Osteocyte (in vitro differentiated cells): ENCODE results near the gene MSMO1. TPM values are rescaled to one million over a fixed set of nuclear protein-coding genes. Genes with fewer than 3 reads are reported as not detected.
A peak's percentile ranks its signal among the peaks of the same experiment; 100 is the strongest.

Source experiments
- DNase-seq: peaks from one replicate; pipeline ENCODE4 v3.0.0; 2021; ENCODE audit warnings: mixed read lengths; ENCODE audit not compliant: unreplicated experiment; ENCODE audit errors: extremely low spot score
- H3K27ac Mint-ChIP-seq: one replicate; pipeline ENCODE4 v1.8.0; 2021; ENCODE audit warnings: mild to moderate bottlenecking, mixed read lengths; ENCODE audit not compliant: unreplicated experiment
- H3K27me3 Mint-ChIP-seq: one replicate; pipeline ENCODE4 v1.8.0; 2021; ENCODE audit warnings: mixed read lengths; ENCODE audit not compliant: unreplicated experiment
- H3K36me3 Mint-ChIP-seq: one replicate; pipeline ENCODE4 v1.8.0; 2021; ENCODE audit warnings: mixed read lengths; ENCODE audit not compliant: unreplicated experiment
- H3K4me1 Mint-ChIP-seq: one replicate; pipeline ENCODE4 v1.8.0; 2021; ENCODE audit warnings: mixed read lengths; ENCODE audit not compliant: unreplicated experiment
- H3K4me3 Mint-ChIP-seq: one replicate; pipeline ENCODE4 v1.8.0; 2021; ENCODE audit warnings: mild to moderate bottlenecking, moderate library complexity, mixed read lengths; ENCODE audit not compliant: unreplicated experiment
- H3K9me3 Mint-ChIP-seq: one replicate; pipeline ENCODE4 v1.8.0; 2021; ENCODE audit warnings: mixed read lengths; ENCODE audit not compliant: unreplicated experiment
- total RNA-seq: library from RNA; stranded (reverse); gene quantifications from 2 replicates; pipeline ENCODE4 v1.2.1, GENCODE V29; 2021
- TF ChIP-seq, protein P1 (sequence below): fragments of 200-600 bp; sonication (generic); IDR thresholded peaks from 2 replicates; pipeline ENCODE4 v1.5.0; 2021; ENCODE audit warnings: antibody characterized with exemption, mild to moderate bottlenecking, moderate library complexity

MSMO1 gene
- total RNA-seq, 1 donor from 2014 or later: 34.9 TPM

DNA sequence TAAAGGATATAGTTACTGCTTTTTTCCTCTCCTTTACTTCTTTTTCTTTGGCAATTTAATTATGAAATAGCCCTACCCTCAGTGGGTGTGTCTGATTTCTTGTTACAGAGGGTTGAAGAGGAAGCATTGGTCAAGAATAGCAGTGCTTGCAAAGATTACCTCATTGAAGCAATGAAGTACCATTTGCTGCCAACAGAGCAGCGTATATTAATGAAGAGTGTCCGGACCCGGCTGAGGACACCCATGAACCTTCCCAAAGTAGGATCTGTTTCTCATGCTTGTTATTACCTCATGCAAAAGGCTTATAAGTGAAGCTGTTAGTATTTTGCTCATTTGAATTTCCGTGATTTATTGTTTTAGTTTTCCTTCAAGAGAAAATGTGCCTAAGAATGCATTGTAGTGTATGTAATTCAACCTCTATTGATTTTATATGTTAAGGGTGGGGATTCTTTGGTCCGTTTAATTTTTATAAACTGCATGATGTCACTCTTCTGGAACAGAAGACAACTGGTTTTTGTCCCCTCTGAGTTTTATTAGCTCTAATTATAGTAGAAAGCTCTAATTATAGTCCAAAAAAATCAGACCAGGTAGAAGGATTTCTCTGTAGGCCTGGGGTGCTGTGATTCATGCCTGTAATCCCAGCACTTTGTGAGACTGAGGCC, 27.9 kb upstream of the MSMO1 start:
- DNase-seq: no peak
- Mint-ChIP-seq H3K36me3 (peaks cover 16% of the 10 kb centered on the region), H3K9me3 (no peaks in the 10 kb centered on the region), H3K4me3 (no peak overlapping the region), H3K27me3 (no peaks in the 10 kb centered on the region), H3K4me1 (peaks cover 20% of the 10 kb centered on the region), H3K27ac (no peak overlapping the region)
- TF ChIP-seq, protein P1, sequence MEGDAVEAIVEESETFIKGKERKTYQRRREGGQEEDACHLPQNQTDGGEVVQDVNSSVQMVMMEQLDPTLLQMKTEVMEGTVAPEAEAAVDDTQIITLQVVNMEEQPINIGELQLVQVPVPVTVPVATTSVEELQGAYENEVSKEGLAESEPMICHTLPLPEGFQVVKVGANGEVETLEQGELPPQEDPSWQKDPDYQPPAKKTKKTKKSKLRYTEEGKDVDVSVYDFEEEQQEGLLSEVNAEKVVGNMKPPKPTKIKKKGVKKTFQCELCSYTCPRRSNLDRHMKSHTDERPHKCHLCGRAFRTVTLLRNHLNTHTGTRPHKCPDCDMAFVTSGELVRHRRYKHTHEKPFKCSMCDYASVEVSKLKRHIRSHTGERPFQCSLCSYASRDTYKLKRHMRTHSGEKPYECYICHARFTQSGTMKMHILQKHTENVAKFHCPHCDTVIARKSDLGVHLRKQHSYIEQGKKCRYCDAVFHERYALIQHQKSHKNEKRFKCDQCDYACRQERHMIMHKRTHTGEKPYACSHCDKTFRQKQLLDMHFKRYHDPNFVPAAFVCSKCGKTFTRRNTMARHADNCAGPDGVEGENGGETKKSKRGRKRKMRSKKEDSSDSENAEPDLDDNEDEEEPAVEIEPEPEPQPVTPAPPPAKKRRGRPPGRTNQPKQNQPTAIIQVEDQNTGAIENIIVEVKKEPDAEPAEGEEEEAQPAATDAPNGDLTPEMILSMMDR: no peak

DNA sequence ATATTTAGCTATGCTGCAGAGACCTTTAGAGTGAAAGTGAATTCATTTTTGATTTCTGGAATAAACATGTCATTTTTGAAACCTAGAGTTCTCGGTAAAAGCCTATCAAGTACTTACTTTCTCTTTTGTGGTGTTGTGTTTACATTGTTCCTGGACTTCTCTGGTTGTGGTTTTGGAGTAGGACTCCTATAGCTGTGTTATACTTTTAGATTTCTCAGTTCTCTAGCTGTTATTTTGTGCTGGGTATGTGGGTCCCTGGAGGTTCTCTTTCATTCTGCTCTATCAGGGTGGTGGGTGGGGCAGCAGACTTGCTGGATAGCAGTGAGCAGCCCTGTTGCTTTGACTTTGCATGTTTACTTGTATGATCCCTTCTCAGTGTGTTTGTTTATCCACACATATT, 25.6 kb upstream of the MSMO1 start:
- no peaks in the 10 kb centered on the region for H3K9me3 Mint-ChIP-seq
- TF ChIP-seq, protein P1: no peak
- H3K27me3 Mint-ChIP-seq: no peaks in the 10 kb centered on the region
- H3K36me3 Mint-ChIP-seq: peaks cover 11% of the 10 kb centered on the region
- no peak for DNase-seq
- peak overlapping the region; percentile 78 for H3K4me3 Mint-ChIP-seq
- peak overlapping the region; percentile 90 for H3K27ac Mint-ChIP-seq
- H3K4me1 Mint-ChIP-seq: peaks cover 16% of the 10 kb centered on the region

DNA sequence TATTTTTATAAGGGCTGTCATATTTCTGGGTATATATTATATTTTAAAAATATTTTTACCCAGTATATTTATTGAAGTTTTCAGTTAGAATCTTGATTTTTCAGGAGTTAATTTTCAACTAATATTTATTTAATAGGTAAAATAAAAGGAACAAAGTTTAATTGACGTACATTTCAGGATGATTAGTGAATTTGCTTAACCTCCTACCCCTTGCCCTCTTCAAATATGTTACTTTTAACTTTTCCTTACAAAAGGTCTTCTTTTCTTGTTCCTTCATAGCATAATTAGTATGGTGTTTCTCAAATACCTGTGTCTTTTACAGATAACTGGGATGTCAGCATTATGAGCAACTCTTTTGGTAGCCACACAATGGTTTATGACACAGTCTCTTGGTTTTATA, 24.8 kb upstream of the MSMO1 start:
- Mint-ChIP-seq H3K27ac (no peak overlapping the region), H3K9me3 (no peaks in the 10 kb centered on the region), H3K4me1 (peaks cover 16% of the 10 kb centered on the region), H3K27me3 (no peaks in the 10 kb centered on the region), H3K4me3 (no peak overlapping the region), H3K36me3 (peaks cover 11% of the 10 kb centered on the region)
- DNase-seq: no peak
- TF ChIP-seq, protein P1: no peak

DNA sequence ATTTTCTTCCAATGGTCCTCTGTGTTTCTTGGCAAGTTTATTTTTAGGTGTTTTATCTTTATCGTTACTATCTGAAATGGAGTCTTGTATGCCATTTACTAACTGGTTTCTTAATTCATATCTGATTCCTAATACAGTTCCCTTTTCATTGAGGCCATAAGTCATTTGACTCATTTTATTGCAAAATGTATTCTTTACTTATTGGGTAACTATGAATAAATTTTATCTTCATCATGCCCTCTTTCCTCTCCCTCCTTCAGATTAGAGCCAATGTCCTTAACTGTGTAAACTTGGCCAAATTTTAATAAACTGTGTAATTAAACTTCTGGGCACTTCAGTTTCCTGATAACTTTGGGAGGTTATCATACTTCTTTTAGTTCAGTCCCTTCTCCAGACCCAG, 19.3 kb upstream of the MSMO1 start:
- Mint-ChIP-seq H3K27ac (peak overlapping the region; percentile 37), H3K4me3 (no peak overlapping the region), H3K27me3 (no peaks in the 10 kb centered on the region), H3K4me1 (peaks cover 7% of the 10 kb centered on the region), H3K9me3 (no peaks in the 10 kb centered on the region), H3K36me3 (peaks cover 19% of the 10 kb centered on the region)
- TF ChIP-seq, protein P1: no peak
- no peak for DNase-seq

DNA sequence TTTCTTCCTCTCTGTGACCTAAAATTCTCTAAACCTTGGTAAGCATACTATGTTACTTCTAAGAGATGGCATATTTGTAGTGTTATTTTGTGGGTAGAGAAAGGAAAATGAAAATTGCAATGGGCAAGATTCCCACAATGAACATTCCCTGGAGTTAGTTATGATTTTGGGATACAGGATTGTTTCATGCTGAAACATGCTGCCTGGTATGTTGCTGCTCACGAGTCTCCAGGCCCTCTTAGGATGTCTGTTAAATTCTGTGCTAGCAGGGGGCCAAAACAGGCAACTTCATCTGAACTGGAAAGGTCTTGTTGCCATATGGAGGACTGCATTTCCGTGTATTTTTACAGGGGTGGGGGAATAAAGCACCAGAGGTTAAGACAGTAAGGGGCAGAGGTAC, 18.9 kb upstream of the MSMO1 start:
- DNase-seq: no peak
- Mint-ChIP-seq H3K27ac (peak overlapping the region; percentile 37), H3K9me3 (no peaks in the 10 kb centered on the region), H3K27me3 (no peaks in the 10 kb centered on the region), H3K4me3 (no peak overlapping the region), H3K36me3 (peaks cover 19% of the 10 kb centered on the region), H3K4me1 (peaks cover 7% of the 10 kb centered on the region)
- TF ChIP-seq, protein P1: no peak
